Right lobe of liver (tissue), 6 donors: ENCODE data around the gene KEAP1. TPM values are rescaled to one million over a fixed set of nuclear protein-coding genes. Genes with fewer than 3 reads are reported as not detected.
A peak's percentile ranks its signal among the peaks of the same experiment; 100 is the strongest.
"Not testable (repeated sequence)": the region's sequence is repeated elsewhere in the genome, so short reads cannot be mapped to it uniquely, and the experiment has no call there.

Source experiments
- ATAC-seq, 4 donors: fragments of 200-7000 bp; cut with Tn5 transposase; one replicate each; pipeline ENCODE4 v1.9.1; 2020; ENCODE audit warnings: mild to moderate bottlenecking in 4 of 4, moderate library complexity in 4 of 4
- DNase-seq, 3 donors: peaks; one replicate each; pipeline ENCODE4 v3.0.0-alpha.2; 2020
- H3K27ac ChIP-seq, 3 donors: fragments of 200-600 bp; one replicate each; pipeline ENCODE4 v1.8.0; 2022
- H3K27me3 ChIP-seq, 2 donors: fragments of 200-600 bp; one replicate each; pipeline ENCODE4 v1.8.0; 2022
- H3K36me3 ChIP-seq, 4 donors: fragments of 200-600 bp; sonication (generic) in 1 of 4; one replicate each; pipeline versions ENCODE4 v1.5.1 to v1.8.0; 2017 to 2022; ENCODE audit warnings: control low read depth in 1 of 4
- H3K4me1 ChIP-seq, 4 donors: fragments of 200-600 bp; sonication (generic) in 1 of 4; one replicate each; pipeline versions ENCODE4 v1.5.1 to v1.8.0; 2017 to 2022; ENCODE audit warnings: control low read depth in 1 of 4
- H3K4me3 ChIP-seq, 3 donors: fragments of 200-600 bp; one replicate each; pipeline ENCODE4 v1.8.0; 2022
- H3K9me3 ChIP-seq, 4 donors: fragments of 200-600 bp; sonication (generic) in 1 of 4; one replicate each; pipeline versions ENCODE4 v1.5.1 to v1.8.0; 2017 to 2022; ENCODE audit warnings: control low read depth in 1 of 4
- CTCF ChIP-seq, 4 donors: fragments of 200-600 bp in 3 of 4; fragments of 450-650 bp in 1 of 4; IDR thresholded peaks; one replicate each; pipeline versions ENCODE4 v1.5.1 to v1.8.0; 2016 to 2022; ENCODE audit warnings: antibody characterized with exemption in 4 of 4, mild to moderate bottlenecking in 2 of 4
- POLR2A ChIP-seq: fragments of 450-650 bp; IDR thresholded peaks from one replicate; pipeline ENCODE4 v1.6.1; 2017; ENCODE audit warnings: antibody characterized with exemption, mild to moderate bottlenecking
- WGBS: methylation state at CpG from one replicate; pipeline ENCODE4 v1.1.6; 2018; ENCODE audit warnings: low coverage, low lambda C conversion rate; ENCODE audit not compliant: insufficient coverage; ENCODE audit errors: missing lambda C conversion rate; 5-methylcytosine and 5-hydroxymethylcytosine counted together
- intact Hi-C, 2 donors: fragments of 100-400 bp; cut with DNase I; formaldehyde crosslinking; loops; one replicate each; pipeline versions ENCODE4 v1.11.2 to v1.14.1; 2022
- total RNA-seq, 6 experiments: library from RNA; depleted of rRNA in 2 of 6; stranded (reverse); fragments of >200 nt in 2 of 6; fragmentation: NEBNext Ultra II Directional in 3 of 6; extraction: Animal tissue kit (Norgen Biotek cat#: 25700) in 3 of 6; gene quantifications; one replicate each; pipeline versions ENCODE4 v1.1.0 to v1.2.4, GENCODE V29; 2016 to 2023
- donor health status: DM: no; HTN: yes; CAD: no.
- donor health status: DM: no; HTN: no; CAD: no.
- donor health status: DM: no; HTN: no; CAD: no.
- donor health status: DM: no; HTN: yes; CAD: no.
- donor health status: DM: no; HTN: yes; CAD: no.

The KEAP1 gene
- total RNA-seq, 6 experiments from 2014 or later, result 36.7 to 60.7 (median 41.2) TPM

DNA sequence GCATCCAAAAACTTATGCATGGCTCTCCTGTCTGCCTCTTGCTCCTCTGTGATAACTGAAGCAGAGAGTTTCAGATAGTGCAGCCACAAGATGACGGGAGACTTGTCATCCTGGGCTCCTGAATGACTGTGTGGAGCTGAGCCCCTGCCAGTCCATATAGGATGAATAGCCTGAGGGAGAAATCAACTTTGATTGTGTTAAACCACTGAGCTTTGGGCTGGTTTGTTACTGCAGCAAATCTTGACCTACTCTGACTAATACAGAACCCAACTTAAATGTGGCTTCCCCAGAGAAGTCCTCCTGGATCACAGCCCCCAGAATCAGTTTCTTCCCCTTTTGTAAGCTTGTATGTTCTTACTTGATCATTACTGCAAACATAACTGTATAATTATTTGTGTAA is 29.3 kb upstream of the KEAP1 start:
- TF ChIP-seq CTCF (IDR thresholded peaks at IDR 0.05) (no peak), POLR2A (no peak)
- Histone ChIP-seq H3K9me3 (no peaks in the 10 kb centered on the region), H3K4me1 (no peaks in the 10 kb centered on the region), H3K27me3 (no peaks in the 10 kb centered on the region), H3K36me3 (no peaks in the 10 kb centered on the region), H3K4me3 (no peak overlapping the region), H3K27ac (no peak overlapping the region)
- 100% methylated on average over 1 of the region's 1 CpG for WGBS
- DNase-seq, result no peak
- no peak for ATAC-seq
- intact Hi-C loops, result no loop called here

DNA sequence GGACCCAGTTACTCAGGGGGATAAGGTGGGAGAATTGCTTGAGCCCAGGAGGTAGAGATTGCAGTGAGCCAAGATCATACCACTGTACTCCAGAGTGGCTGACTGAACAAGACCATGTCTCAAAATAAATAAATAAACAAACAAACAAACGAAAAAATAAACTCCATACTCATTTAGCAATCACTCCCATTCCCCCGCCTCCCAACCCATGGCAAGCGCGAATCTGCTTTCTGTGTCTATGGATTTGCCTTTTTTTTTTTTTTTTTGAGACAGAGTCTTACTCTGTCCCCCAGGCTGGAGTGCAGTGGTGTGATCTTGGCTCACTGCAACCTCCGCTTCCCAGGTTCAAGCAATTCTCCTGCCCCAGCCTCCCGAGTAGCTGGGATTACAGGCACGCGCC is 23.7 kb upstream of the KEAP1 start:
- H3K36me3 ChIP-seq, H3K9me3 ChIP-seq, DNase-seq, intact Hi-C loops, ATAC-seq, H3K4me3 ChIP-seq, H3K27me3 ChIP-seq, H3K27ac ChIP-seq, H3K4me1 ChIP-seq: not testable (repeated sequence)
- 78% methylated on average over 5 of the region's 8 CpGs for WGBS

DNA sequence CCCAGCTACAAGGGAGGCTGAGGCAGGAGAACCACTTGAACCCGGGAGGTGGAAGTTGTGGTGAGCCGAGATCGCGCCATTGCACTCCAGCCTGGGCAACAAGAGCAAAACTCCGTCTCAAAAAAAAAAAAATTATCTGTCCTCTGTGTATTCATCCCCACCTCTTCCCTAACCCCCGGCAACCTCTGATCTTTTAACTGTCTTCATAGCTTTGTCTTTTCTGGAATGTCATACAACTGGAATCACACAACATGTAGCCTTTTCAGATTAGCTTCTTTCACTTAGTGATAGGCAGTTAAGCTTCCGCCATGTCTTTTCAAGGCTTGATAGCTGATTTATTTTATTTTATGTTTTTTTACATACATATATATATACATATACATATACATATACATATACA is 22.5 kb upstream of the KEAP1 start:
- H3K4me1 ChIP-seq, result no peaks in the 10 kb centered on the region
- intact Hi-C loops, result no loop called here
- WGBS, result 81% methylated on average over 6 of the region's 7 CpGs
- no peak for ATAC-seq
- H3K27me3 ChIP-seq, result no peaks in the 10 kb centered on the region
- no peak overlapping the region for H3K27ac ChIP-seq
- no peak overlapping the region for H3K4me3 ChIP-seq
- H3K9me3 ChIP-seq, result no peaks in the 10 kb centered on the region
- TF ChIP-seq POLR2A (no peak), CTCF (IDR thresholded peaks at IDR 0.05) (no peak)
- no peaks in the 10 kb centered on the region for H3K36me3 ChIP-seq
- DNase-seq, result no peak

DNA sequence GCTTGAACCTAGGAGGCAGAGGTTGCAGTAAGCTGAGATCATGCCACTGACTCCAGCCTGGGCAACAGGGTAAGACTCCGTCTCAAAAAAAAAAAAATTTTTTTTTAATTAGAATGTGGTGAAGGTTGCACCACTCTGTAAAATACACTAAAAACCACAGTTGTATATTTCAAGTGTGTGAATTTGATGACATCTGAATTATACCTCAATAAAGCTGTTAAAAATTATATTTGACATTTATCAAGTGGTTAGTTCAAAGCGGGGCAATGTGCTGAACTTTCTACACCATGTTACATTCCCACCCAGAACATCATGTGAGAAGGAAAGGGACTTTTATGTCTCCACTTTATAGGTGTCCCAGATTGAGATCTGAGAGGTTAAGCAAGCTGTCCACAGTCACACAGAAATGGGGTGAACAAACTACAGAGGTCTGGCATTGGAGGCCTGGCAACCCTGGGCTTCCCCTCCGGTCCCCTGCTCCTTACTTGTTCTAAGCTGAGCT is 20.0 kb upstream of the KEAP1 start:
- Histone ChIP-seq H3K9me3 (no peaks in the 10 kb centered on the region), H3K4me3 (no peak overlapping the region), H3K36me3 (no peaks in the 10 kb centered on the region), H3K27me3 (no peaks in the 10 kb centered on the region), H3K4me1 (no peaks in the 10 kb centered on the region), H3K27ac (no peak overlapping the region)
- peak in 1 of 4 donors; percentile 22 for ATAC-seq
- intact Hi-C loops, result no loop called here
- TF ChIP-seq POLR2A, result no peak
- no peak for TF ChIP-seq CTCF (IDR thresholded peaks at IDR 0.05)
- 85% methylated on average over 3 of the region's 3 CpGs for WGBS
- no peak for DNase-seq

GRCh38 chr19:10521461-10522171 is 18.5 kb upstream of the KEAP1 start:
- no peak overlapping the region for H3K27ac ChIP-seq
- 61% methylated on average over 4 of the region's 13 CpGs for WGBS
- no peaks in the 10 kb centered on the region for H3K9me3 ChIP-seq
- DNase-seq (no peak), ATAC-seq (no peak)
- intact Hi-C loops, result no loop called here
- no peak overlapping the region for H3K4me3 ChIP-seq
- no peak for TF ChIP-seq POLR2A
- TF ChIP-seq CTCF (IDR thresholded peaks at IDR 0.05), result no peak
- peaks cover 0 to 6% (median 0%) of the 10 kb centered on the region in 4 donors for H3K4me1 ChIP-seq
- H3K36me3 ChIP-seq, result no peaks in the 10 kb centered on the region
- no peaks in the 10 kb centered on the region for H3K27me3 ChIP-seq
